Hematopoietic multipotent progenitor cell (in vitro differentiated cells): ENCODE measurements around the gene HOPX. TPM values are rescaled to one million over a fixed set of nuclear protein-coding genes. Genes with fewer than 3 reads are reported as not detected.
A peak's percentile ranks its signal among the peaks of the same experiment; 100 is the strongest.
"Not testable (repeated sequence)": the region's sequence is repeated elsewhere in the genome, so short reads cannot be mapped to it uniquely, and the experiment has no call there.

Experiments
- DNase-seq, 3 donors: peaks; one replicate each; pipeline ENCODE4 v3.0.0-alpha.2; 2011 to 2015; ENCODE audit warnings: low read depth in 2 of 3, low spot score in 2 of 3
- total RNA-seq: library from RNA; depleted of rRNA; stranded (reverse); fragments of >200 nt; gene quantifications from one replicate; pipeline ENCODE4 v1.2.3, GENCODE V29; 2012

The HOPX gene
- total RNA-seq, 1 donor, result 134 TPM

- DNase-seq, result no peak
These were observed 8.3 kb upstream of the HOPX start for GRCh38 chr4:56689201-56689969.

DNA sequence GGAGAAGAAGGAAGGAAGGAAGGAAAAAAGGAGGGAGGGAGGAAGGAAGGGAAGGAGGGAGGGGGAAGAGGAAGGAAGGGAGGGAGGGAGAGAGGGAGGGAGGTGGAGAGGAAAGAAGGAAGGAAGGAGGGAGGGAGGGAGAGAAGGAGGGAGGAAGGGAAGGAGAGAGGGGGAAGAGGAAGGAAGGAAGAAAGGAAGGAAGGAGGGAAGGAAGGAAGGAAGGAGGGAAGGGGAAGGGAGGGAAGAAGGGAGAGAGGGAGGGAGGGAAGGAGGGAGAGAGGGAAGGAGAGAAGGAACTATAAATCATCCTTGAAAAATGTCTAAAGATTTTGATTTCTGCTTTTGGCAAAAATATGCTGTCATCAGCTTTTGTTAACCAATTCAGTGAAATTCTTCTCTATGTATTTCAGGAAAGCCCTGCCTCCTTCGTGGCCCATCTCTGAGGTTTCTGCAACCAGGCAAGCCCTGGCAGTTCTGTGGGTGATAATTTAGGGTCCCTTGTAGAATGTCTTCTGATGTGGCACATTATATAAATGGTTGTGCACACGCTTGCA, 7.1 kb upstream of the HOPX start:
- no peak for DNase-seq

DNA sequence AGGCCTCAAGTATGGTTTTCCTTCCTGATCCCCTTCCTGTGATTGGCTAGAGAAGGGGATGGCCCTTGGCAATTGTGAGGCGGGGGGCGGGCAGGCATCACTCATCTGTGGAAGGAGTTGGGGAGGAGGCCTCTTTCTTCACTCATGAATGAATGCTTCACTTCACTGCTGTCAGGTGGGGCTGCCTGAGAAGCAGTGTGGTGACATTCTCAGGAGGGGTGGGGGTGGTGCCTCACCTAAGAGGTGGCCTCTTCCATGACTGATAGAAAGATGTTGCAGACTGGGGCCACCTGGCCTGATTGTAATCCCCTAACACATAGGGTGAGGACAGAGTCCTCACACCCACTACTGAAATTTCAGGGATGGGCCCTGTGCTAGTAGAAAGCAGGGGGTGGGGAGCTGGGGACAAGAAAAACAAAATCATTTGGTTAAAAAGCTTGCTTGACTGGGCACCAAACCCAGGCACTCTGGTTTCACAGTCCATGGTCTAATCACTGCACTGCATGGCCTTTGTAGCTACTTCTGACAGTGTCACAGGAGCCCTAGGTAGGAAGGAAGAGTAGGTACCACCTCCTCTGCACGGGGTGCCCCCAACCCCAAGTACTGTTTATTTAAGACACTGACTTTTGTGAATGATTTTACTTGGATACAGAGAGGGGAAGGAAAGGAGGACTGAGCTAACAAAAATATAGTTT, 5.6 kb upstream of the HOPX start:
- no peak for DNase-seq

DNA sequence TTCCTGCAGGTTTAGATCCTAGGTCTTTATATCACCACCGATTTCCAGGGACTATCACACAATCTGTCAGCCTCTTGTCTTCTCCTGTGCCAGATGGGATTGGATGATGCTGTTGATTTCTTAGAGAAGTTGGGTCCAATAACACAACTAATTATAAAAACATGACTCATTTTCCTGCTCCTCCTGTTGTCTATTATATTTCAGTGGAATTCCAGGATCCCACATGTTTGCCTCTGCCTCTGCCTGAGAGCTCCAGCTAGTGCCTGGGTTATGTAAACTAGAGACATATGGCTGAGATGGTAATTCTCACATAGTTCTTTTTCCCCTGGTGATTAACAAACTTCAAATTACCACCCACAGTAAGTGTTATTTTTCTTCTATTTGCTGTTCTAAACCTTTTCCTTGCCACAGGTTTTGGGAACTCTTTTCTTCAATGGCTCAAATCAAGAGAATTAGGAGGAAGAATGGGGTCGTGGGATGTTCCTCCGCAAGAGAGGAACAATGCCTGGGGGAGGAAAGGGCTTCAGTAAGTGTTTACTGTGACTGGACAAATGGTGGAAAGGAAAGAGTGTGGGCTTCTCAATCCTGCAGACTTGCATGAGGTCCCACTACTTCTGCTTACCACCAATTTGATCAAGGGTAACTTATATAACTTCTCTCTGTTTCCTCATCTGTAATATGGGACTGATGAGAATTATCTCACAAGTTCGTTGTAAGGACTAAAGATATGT, 3.4 kb upstream of the HOPX start:
- no peak for DNase-seq

DNA sequence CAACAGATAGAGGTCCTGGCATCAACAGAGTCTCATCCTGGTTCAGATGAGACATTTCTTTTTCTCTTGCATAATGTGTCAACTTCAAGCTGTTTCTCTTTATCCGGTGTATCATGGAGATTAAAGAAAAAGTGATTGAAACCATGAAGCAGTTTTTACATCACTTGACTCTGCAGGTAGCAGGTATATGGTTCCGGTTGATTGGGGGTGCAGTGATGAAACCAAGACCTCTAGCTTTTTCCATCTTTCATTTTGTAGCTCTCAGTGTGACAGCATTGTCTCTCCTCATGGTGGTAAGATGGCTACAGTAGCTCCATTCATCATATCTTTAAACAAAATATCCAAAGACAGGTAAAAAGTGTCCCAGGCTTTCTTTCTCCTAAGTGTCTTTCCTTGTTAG, 2.4 kb upstream of the HOPX start:
- no peak for DNase-seq

GRCh38 chr4:56681853-56682525, 893 bp upstream of the HOPX start:
- DNase-seq, result no peak

- no peak for DNase-seq
These were observed 830 bp downstream of the HOPX start for GRCh38 chr4:56680266-56680665.

DNA sequence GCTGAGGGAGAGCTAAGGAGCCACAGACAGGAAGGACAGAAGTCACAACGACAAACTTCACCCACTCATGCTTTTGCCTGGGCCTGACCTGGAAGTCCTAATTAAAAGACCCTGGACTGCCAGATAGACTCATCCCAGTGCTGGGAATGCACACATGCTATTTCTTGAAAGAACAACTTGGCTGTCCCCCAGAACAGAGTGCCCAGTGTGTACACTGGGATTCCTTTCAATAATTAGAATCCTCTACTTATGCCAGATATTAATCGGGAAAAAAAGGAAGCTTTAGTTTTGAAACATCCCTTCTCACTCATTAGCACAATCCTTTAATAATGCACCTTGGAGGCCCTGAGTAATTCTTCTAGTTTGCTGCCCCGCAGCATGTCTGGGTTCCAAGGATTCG, 3.4 kb downstream of the HOPX start:
- no peak for DNase-seq

DNA sequence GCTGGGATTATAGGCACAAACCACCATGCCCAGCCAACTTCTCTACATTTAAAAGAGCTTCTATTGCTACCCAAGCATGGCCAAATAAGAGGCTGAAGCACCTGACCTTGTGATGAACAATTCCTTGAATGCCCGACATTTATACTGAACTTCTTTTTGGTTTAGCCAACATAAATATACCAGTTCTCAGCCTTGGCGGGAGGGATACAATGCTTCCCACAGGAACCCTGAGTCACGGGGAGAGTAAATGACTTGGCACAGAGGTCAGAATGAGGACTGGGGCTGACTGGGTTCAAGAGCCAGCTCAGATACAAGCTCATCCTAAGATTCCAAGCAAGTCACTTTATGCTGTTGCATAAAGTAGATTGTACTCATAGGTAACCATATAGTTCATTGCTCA, 6.1 kb downstream of the HOPX start:
- no peak for DNase-seq

DNA sequence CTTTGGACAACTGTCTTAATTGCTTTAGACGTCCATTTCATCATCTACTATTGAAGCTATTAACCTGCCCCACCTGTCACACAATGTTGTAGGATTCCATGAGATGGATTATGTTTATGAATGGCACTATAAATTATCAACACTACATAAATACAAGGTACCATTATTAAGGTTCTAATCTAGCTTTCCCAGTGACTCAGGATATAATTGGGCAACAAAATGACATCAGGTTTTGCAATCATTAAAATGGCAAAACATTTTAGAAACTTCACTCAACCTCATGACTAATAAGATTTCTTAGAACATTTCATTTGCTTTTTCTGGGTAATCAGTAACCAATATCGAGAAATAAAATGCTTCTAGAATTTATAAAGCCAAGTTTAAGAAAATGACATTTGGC, 9.2 kb downstream of the HOPX start:
- DNase-seq, result no peak

GRCh38 chr4:56671373-56671772, 9.7 kb downstream of the HOPX start:
- no peak for DNase-seq

DNA sequence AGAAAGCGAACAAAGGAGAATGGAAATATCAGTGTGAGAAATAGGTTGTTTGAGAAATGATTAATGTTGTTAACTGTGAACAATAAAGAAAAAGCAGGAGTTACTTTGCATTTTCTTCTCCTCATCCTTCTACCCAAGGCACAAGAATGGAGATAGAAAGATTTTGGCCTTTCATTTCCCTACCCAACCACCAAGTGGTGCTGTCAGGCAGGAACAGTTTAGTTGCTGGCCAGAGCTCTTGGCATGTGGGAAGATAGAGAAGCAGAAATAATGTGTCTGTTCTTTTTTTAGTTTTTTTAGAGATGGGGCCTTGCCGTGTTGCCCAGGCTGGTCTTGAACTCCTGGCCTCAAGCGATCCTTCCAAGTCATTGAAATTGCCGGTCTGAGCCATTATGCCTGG, 12.8 kb downstream of the HOPX start:
- DNase-seq, result no peak

GRCh38 chr4:56667396-56667795, 13.7 kb downstream of the HOPX start:
- not testable (repeated sequence) for DNase-seq

DNA sequence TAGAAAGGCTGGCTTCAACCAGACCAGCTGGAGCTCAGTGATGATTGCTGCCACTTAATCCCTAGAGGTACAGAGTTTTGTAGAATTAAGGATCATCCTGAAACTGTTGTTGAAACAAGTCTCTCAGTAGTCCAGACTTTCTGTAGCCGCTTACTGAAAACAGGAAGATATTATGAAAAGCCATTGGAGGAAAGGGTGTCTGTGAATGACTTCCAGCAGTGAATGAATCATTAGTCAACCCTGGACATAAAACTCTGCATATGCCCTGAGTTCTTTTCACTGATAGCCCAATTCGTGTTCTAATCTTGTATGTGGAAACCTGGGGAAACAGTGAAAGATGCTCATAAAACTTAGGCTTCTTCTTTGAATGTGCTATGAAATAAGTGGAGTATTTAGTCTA, 14.8 kb downstream of the HOPX start:
- DNase-seq, result no peak

DNA sequence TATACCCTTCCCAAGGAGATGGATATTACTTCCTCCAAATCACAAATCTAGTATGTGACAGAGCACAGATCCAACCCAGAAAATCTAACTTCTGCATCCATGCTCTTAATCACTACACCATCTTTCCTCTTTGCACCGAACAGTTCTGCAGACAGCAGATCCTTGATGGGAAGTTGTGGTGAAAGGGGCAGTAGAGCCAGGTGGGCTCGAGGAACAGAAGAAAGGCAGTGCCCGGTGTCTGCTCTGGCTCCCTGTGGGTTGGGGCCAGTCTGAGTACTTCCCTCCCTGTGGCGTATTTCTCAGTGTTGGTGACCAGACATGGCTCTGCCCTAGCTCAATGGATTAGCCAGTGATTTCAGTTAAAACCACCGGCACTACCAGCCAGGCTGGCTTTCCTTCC, 15.3 kb downstream of the HOPX start:
- peak in 1 of 3 donors; percentile 63 for DNase-seq

DNA sequence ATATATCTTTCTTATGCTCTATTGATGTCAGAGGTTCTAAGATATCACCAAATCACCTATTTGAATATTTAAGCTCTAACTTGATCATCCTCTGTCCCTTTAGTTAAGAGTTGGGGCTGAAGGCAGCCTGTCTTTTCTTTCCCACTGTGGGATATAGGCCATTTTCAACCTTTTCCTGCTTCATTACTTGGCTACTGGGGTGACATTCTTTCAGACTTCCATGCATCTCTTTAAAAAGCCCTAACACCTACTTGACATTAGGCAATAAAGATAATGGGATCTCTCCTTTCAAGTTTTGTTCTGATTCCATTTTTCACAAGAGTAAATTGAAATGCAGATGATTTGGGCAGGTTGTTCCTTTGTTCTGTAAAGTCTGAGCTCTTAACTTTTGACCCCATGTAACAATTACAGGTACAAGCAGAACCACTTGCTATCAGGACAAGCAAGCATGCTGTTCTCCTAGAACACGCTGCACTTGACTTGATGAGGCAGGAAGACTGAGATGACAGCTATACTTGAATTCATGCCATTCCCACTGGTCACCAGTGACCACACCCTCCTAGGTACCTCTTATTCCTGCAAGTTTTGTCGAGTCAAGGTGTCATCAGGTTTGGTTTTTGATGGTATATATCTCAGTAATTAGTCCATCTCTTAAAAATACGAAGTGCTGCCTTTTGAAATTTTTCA, 18.2 kb downstream of the HOPX start:
- no peak for DNase-seq

DNA sequence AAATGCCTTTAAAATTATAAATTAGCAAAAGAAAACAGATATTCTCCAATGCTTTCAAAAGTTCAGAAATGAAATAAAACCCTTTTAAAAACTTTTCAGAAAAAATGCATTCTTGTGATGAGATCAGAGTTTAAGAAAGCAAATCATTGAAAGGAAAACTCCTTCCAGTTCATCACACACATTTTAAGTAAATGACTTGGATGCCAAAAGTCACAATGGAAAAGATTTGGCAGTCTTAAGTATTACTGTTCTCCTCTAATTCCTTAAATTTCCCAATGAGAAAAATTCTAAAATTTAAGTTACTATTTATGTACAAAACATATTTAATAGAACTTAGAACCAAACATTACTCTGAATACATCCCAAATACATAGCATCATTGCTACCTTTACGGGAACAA, 21.1 kb downstream of the HOPX start:
- no peak for DNase-seq

DNA sequence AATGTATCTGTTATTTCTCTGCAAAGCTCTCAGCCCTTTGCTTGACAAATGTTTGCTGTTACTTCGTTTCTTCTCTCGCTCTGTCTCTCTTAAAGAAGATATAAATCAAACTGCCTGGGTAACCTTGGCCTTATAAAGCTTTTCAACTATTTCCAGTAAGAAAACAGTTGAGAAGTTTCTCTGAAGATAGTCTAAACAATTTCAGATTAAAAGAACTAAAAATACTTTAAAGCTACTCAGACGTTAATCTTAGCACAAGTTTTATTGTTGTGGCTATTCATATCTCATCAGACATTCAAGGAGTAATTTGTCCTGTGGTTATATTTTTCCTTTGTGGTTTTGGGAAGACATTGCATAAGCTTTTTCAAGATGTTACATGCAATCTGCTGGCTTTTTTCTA, 22.6 kb downstream of the HOPX start:
- no peak for DNase-seq

DNA sequence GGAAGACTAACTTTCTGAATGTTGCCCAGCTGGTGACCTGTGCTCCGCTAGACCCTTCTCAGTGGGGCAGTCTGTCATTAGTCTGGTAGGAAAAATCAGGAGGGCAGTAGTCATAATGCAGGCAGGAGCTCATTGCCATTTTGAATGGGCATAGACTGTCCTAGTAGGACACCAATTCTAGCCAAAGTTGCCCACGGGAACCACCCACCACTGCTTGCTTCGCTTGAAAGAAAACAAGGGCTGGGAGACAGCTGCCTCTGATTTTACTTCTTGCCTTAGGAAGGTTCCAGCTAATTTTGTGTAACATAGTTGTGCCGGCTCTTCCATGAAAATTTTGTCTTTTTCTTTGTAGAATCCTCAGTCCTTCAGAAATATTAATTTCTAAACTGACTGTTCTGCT, 23.3 kb downstream of the HOPX start:
- DNase-seq, result no peak

- DNase-seq, result no peak
These were observed 24.0 kb downstream of the HOPX start for GRCh38 chr4:56657128-56657527.

DNA sequence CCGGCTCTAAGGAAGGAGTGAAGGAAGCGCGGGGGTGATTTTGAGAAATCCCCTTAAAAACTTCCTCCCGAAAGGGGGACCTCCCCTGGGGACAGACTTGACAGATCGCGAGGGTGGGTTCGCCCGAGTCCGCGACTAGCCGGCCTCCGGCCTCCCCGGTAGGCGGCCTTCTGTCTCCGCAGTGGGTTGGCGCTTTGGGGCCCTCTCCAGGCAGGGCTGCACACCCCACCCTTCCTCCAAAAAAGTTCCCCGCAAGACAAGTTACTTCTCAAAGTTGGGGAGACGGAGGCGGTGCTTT, 24.8 kb downstream of the HOPX start:
- peak in 2 of 3 donors; percentile 70 to 76 for DNase-seq
